Upper lobe of left lung (tissue), 4 donors: ENCODE data around the gene ECPAS.

Experiments used
- CTCF ChIP-seq, 6 experiments: fragments of 450-650 bp in 4 of 6; fragments of 200-600 bp in 2 of 6; sonication (generic) in 2 of 6; IDR thresholded peaks; one replicate each; pipeline ENCODE4 v1.5.1; 2016 to 2019; ENCODE audit warnings: antibody characterized with exemption in 6 of 6
- EP300 ChIP-seq, 4 donors: sonication (generic); formaldehyde crosslinking; IDR thresholded peaks; one replicate each; pipeline ENCODE4 v1.5.1; 2017; ENCODE audit warnings: antibody characterized with exemption in 4 of 4, control low read depth in 2 of 4
- POLR2A ChIP-seq, 4 donors: fragments of 450-650 bp; IDR thresholded peaks; one replicate each; pipeline ENCODE4 v1.5.1; 2016 to 2017; ENCODE audit warnings: antibody characterized with exemption in 4 of 4, mild to moderate bottlenecking in 2 of 4
- POLR2AphosphoS5 ChIP-seq, 2 donors: sonication (generic); formaldehyde crosslinking; IDR thresholded peaks; one replicate each; pipeline ENCODE4 v1.5.1; 2017; ENCODE audit warnings: antibody characterized with exemption in 2 of 2

- no peak for TF ChIP-seq EP300 (IDR thresholded peaks at IDR 0.05)
- no peak for TF ChIP-seq CTCF (IDR thresholded peaks at IDR 0.05)
- peak in 3 of 4 donors; percentile 59 to 84 (median 63) for TF ChIP-seq POLR2A (IDR thresholded peaks at IDR 0.05)
- TF ChIP-seq POLR2AphosphoS5 (IDR thresholded peaks at IDR 0.05) = peak; percentile 79 to 94
These were observed 1.3 kb downstream of the ECPAS start for GRCh38 chr9:111482694-111483438.
